ENCODE data around the gene ALOX5.

Gene ALOX5

GRCh38 chr10:45461034-45461433 lies 87.0 kb downstream of the ALOX5 start:
- in situ Hi-C loops (cut with MboI; ENCODE audit: low sequenced_read_pairs): no loop called here

DNA sequence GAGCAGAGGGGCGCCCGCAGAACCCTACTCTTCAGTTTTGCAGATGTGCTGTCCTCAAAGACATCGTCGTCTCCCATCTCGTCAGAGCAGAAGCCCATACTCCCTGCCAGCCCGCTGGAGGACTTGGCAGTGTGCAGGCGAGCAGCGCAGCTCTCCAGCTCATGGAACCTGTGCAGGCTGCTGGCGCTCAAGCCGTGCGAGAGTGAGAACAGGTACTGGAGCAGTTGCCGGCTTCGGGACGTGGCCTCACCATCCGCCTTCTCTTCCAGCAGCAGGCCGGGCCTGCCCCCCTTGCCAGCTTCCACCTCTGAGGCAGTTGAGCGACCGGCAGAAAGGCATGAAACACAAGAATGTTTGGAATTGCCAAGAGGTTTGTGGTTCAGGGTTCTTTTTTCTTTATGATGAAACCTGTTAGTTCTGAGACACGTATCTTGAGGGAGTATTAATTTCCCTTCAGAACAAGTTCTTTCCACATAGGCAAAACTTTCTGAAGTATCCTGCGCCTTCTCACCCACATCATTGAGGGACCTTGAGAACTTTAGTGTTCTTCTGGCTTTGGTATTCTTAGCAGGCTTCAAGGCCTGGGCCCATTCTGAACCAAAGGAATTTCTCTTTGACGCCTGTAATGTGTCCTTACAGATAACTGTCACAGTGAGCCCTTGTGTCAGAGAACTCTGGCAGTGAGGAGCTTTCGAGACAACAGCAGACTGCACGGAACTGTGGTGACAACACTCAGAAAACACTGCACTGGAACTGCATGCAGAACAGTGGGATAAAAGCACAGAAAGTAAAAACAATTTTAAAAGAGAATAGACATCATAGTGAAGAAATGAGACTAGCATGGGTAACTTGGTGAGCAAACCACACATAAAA lies 89.5 kb downstream of the ALOX5 start:
- in situ Hi-C loops (cut with MboI; ENCODE audit: low sequenced_read_pairs): no loop called here

DNA sequence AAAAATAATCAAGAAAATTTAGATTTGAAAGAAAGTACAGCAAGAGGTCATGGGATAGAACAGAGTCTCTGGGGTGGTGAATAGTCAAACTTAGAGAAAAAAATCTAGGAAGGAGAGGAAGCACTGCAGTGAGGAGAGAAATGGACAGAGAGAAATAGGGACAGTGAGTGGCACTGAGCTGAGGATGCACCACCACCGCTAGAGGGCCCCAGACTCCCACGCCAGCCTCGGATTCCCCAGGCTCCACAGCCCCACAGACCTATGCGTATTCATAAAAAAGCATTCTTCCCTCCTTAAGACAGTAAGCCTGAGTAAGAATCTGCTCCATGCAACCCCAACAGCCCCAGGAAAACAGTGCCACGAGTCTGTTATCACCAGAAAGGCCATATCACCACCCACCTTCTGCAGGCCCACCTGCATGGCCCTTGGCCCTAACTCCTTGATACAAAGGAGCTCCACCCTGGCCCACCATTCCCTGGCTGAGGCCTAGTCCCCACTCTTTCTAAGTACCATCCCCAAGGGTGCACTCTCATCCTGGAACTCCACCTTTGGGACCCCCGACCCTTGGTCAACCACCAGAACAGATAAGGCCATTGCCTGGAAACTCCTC lies 91.0 kb downstream of the ALOX5 start:
- in situ Hi-C loops (cut with MboI; ENCODE audit: low sequenced_read_pairs): no loop called here

GRCh38 chr10:45466784-45467183 lies 92.8 kb downstream of the ALOX5 start:
- in situ Hi-C loops (cut with MboI; ENCODE audit: low sequenced_read_pairs): no loop called here

DNA sequence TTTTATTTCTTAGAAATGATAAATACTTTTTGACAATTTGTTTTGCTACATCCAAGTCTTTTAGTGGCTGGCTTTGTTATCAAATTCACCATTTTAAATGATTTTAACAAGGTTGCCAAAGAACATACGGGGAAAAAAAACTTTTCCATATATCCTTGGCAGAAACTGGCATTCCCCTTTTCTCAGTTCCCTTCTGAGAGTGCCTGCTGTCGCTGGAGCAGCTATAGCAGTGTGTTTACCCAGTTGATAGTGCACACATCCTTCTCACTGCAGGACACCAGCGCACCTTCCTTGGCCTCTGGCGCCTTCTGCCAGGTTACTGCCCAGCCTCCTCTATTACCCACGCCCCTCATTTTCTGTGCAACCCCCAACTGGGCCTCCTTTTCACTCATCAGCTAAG lies 94.1 kb downstream of the ALOX5 start:
- in situ Hi-C loops (cut with MboI; ENCODE audit: low sequenced_read_pairs): no loop called here

DNA sequence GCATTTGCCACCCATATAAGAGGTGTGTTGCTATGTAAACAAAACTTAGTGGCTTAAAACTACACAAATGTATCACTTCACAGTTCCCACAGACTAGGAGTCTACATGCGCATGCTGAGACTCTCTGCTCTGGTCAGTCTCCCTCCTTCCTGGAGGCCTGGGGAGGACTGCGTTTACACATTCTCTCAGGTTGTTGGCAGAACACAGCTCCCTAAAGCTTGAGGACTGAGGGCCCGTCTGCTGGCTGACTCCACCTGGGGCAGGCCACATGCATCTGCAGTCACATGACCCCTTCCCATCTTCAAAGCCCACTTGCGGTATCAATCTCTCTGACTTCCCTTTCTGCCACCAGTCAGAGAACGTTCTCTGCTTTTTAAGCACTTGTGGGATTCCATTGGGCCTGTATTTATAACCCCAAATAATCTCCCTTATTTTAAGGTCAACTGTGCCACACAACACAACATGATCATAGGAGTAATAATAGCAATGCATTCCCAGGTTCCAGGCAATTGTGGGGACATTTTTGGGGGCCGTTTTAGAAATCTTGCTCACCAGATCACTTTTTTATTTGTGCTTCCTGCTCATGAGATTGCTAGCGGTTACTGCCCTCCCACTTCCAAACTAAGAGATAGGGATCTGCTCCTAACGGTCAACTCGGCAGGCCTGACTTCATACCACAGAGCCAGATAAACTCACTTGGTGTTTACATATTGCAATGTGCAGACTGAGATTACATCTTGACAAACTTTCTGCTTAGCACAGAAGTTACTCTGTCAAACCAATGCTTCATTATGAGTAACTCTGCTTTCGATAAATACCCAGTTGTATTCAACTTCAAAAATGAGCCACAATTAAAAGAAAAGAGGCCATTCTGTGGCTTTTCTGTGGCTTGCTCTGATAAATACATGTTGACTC lies 96.3 kb downstream of the ALOX5 start:
- in situ Hi-C loops (cut with MboI; ENCODE audit: low sequenced_read_pairs): no loop called here

DNA sequence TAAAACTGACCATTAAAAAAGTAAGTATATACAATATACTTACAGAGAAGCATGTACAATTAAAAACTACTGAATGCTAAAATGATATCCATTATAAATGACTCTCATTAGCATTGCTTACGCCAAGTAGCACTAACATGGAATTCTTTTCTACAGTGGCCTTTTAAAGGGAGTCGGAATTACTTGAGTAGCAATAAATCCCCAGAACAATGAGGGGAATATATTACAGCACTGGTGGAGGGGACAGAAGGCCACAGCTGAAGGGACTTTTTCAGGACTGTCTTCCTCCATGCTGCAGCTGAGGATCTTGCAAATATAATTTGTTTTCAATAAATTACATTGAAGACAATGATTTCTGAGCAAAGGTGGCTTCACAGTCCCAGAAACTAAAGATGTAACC lies 97.0 kb downstream of the ALOX5 start:
- in situ Hi-C loops (cut with MboI; ENCODE audit: low sequenced_read_pairs): no loop called here

DNA sequence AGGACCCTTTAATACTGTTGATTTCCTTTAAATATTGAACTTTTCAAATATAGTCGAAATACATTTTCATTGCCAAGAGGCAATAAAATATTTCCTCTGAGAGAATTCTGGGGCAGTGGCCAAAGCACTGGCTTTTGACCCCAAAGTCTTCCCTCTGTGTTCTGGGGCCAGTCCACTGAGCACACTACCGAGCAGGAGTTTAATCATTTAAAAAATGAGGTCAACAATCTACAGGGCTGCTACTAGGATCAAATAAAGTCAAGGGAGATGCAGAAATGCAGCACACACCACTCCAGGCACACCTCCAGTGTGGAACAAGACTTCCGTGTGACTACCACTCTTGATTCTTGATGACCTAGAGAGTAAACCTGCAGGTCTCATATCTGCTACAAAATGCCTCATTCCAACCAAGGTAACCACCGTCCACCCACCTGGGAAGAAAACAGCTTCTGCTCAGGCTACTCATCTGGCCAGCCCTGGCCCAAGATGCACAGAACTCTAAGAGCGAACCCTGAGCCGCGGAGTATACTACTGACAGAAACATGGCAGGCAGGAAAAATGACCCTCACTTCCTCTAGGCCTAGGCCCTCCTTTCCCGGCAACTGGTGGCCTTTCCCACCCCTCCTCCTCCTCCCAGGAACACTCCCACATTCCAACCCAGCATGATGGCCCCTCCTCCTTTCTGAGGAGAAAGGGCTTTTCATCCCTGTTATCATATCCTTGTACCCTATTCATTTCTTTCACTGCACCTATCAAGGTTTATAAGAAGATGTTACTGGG lies 97.7 kb downstream of the ALOX5 start:
- in situ Hi-C loops (cut with MboI; ENCODE audit: low sequenced_read_pairs): no loop called here

- in situ Hi-C loops (cut with MboI; ENCODE audit: low sequenced_read_pairs): no loop called here
These were observed 99.1 kb downstream of the ALOX5 start for GRCh38 chr10:45473126-45473525.

DNA sequence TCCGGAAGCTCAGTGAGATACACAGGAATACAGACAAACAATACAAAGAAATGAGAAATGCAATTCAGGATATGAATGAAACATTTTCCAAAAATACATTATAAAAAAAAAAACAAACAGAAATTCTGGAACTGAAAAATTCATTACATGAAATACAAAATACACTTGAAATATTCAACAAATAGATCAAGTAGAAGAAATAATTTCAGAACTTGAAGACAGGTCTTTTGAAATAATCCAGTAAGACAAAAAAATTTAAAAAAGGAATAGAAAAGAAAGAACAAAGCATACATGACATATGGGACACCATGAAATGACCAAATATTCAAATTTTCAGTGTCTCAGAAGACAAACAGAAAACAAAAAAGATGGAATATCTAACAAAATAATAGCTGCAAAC lies 102.5 kb downstream of the ALOX5 start:
- in situ Hi-C loops (cut with MboI; ENCODE audit: low sequenced_read_pairs): loop anchor here (25.0 kb wide), 1 partner anchor 186 kb away; the partner anchor contains the start of gene ZFAND4

GRCh38 chr10:45480294-45480693 lies 106.3 kb downstream of the ALOX5 start:
- in situ Hi-C loops (cut with MboI; ENCODE audit: low sequenced_read_pairs): loop anchor here (25.0 kb wide), 1 partner anchor 182 kb away; the partner anchor contains the start of gene ZFAND4

DNA sequence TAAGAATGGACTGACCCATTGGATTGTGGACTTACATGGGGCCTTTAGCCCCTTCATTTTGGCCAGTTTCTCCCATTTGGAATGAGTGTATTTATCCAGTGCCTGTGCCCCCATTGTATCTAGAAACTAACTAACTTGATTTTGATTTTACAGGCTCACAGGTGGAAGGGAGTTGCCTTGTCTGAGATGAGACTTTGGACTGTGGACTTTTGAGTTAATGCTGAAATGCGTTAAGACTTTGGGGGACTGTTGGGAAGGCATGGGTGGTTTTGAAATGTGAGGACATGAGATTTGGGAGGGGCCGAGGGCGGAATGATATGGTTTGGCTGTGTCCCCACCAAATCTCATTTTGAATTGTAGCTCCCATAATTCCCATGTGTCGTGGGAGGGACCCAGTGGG lies 107.1 kb downstream of the ALOX5 start:
- in situ Hi-C loops (cut with MboI; ENCODE audit: low sequenced_read_pairs): loop anchor here (25.0 kb wide), 1 partner anchor 181 kb away; the partner anchor contains the start of gene ZFAND4

DNA sequence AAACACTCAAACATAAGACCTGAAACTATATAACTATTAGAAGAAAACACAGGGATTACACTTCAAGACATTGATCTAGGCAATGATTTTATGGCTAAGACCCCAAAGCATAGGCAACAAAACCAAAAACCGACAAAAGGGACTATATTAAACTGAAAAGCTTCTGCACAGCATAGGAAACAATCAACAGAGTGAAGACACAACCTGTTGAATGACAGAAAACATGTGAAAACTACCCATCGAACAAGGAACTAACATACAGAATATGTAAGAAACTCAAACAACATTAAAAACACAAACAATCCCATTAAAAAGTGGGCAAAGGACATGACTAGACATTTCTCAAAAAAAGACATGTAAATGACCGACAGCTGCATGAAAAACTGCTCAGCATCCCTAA lies 109.0 kb downstream of the ALOX5 start:
- in situ Hi-C loops (cut with MboI; ENCODE audit: low sequenced_read_pairs): loop anchor here (25.0 kb wide), 1 partner anchor 179 kb away; the partner anchor contains the start of gene ZFAND4

- in situ Hi-C loops (cut with MboI; ENCODE audit: low sequenced_read_pairs): loop anchor here (25.0 kb wide), 1 partner anchor 175 kb away; the partner anchor contains the start of gene ZFAND4
These were observed 113.7 kb downstream of the ALOX5 start for GRCh38 chr10:45487735-45488134.

DNA sequence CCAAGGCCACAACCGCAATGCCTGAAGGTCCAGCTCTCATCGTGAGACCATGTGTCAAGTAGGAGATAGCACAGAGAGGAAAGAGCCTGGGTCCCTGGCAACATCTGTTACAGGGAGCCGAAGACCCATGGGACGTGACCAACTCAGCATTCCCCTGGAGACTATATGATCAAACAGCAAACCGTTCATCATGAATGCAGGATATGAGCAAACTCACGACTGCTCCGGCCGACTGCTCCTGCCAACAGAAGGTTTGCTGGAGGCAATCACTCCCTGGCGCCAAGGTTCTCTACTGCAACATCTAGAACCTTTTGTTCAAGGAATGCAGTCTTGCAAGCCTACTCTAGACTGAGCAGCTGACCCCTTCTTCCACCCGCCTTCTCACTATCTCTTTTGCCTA lies 114.3 kb downstream of the ALOX5 start:
- in situ Hi-C loops (cut with MboI; ENCODE audit: low sequenced_read_pairs): loop anchor here (25.0 kb wide), 1 partner anchor 174 kb away; the partner anchor contains the start of gene ZFAND4

- in situ Hi-C loops (cut with MboI; ENCODE audit: low sequenced_read_pairs): loop anchor here (25.0 kb wide), 1 partner anchor 172 kb away; the partner anchor contains the start of gene ZFAND4
These were observed 116.3 kb downstream of the ALOX5 start for GRCh38 chr10:45490277-45490676.

DNA sequence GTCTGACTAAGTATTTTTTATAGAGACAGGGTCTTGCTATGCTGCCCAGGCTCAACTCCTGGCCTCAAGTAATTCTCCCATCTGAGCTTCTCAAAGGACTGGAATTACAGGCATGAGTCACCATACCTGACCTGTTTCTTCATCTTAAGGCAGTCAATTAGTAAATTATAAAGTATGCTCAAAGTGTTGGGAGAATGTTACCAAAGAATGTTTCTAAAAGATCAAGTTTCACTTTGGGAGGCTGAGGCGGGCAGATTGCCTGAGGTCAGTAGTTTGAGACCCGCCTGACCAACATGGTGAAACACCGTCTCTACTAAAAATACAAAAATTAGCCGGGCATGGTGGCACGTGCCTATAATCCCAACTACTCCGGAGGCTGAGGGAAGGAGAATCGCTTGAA lies 117.0 kb downstream of the ALOX5 start:
- in situ Hi-C loops (cut with MboI; ENCODE audit: low sequenced_read_pairs): loop anchor here (25.0 kb wide), 1 partner anchor 171 kb away; the partner anchor contains the start of gene ZFAND4

All from HL-60/S4 treated with phorbol 12-myristate 13-acetate at 8.2 ng/mL for 4 days and 3 days (cell line).